Stomach (tissue), 9 donors: ENCODE measurements around the gene CDC14B. TPM values are rescaled to one million over a fixed set of nuclear protein-coding genes. Genes with fewer than 3 reads are reported as not detected.
"Not testable (repeated sequence)": the region's sequence is repeated elsewhere in the genome, so short reads cannot be mapped to it uniquely, and the experiment has no call there.

ENCODE experiments used
- DNase-seq, 2 donors: peaks; one replicate each; pipeline versions ENCODE4 v3.0.0 to v3.0.0-alpha.2; 2013 to 2019
- H3K27ac ChIP-seq, 5 donors: fragments of 200-600 bp in 4 of 5; sonication (generic) in 4 of 5; one replicate each; pipeline ENCODE4 v1.5.1; 2013 to 2019; ENCODE audit warnings: mild to moderate bottlenecking in 1 of 5, moderate library complexity in 1 of 5
- H3K27me3 ChIP-seq, 3 donors: fragments of 200-600 bp; sonication (generic); one replicate each; pipeline ENCODE4 v1.5.1; 2017 to 2019; ENCODE audit warnings: mixed run types in 1 of 3
- H3K36me3 ChIP-seq, 4 donors: fragments of 200-600 bp; sonication (generic); 1 replicate in 3 of 4; 2 replicates in 1 of 4; pipeline ENCODE4 v1.5.1; 2016 to 2019
- H3K4me1 ChIP-seq, 4 donors: fragments of 200-600 bp; sonication (generic); one replicate each; pipeline ENCODE4 v1.5.1; 2016 to 2019
- H3K4me3 ChIP-seq, 4 donors: fragments of 200-600 bp; sonication (generic) in 3 of 4; one replicate each; pipeline ENCODE4 v1.5.1; 2016 to 2019; ENCODE audit warnings: mild to moderate bottlenecking in 1 of 4
- H3K9me3 ChIP-seq, 4 donors: fragments of 200-600 bp; sonication (generic); one replicate each; pipeline ENCODE4 v1.5.1; 2016 to 2019
- CTCF ChIP-seq, 7 experiments: fragments of 450-650 bp in 4 of 7; fragments of 200-600 bp in 3 of 7; sonication (generic) in 3 of 7; IDR thresholded peaks; one replicate each; pipeline ENCODE4 v1.5.1; 2016 to 2019; ENCODE audit warnings: antibody characterized with exemption in 7 of 7, control low read depth in 2 of 7, mild to moderate bottlenecking in 1 of 7
- EP300 ChIP-seq: sonication (generic); formaldehyde crosslinking; IDR thresholded peaks from one replicate; pipeline ENCODE4 v1.6.1; 2017; ENCODE audit warnings: antibody characterized with exemption
- POLR2A ChIP-seq, 4 donors: fragments of 450-650 bp; IDR thresholded peaks; one replicate each; pipeline ENCODE4 v1.6.1; 2016; ENCODE audit warnings: antibody characterized with exemption in 4 of 4, control low read depth in 2 of 4, mild to moderate bottlenecking in 1 of 4, moderate library complexity in 1 of 4
- POLR2AphosphoS5 ChIP-seq, 3 donors: sonication (generic); formaldehyde crosslinking; IDR thresholded peaks; one replicate each; pipeline ENCODE4 v1.6.1; 2016; ENCODE audit warnings: antibody characterized with exemption in 3 of 3
- WGBS, 5 donors: extraction: QIAGEN DNeasy Blood & Tissue Kit in 3 of 5; methylation state at CpG; one replicate each; pipeline versions ENCODE4 v1.1.5 to v1.1.7; 2013 to 2018; 5-methylcytosine and 5-hydroxymethylcytosine counted together
- intact Hi-C: fragments of 100-400 bp; cut with DNase I; formaldehyde crosslinking; loops from one replicate; pipeline ENCODE4 v1.15.1; 2023; ENCODE audit warnings: low total_unique reads
- polyA plus RNA-seq, 3 donors: library from polyadenylated mRNA; stranded (reverse); fragments of 200-250 nt; gene quantifications; one replicate each; pipeline ENCODE4 v1.2.3, GENCODE V29; 2013
- total RNA-seq, 5 donors: library from RNA; depleted of rRNA; stranded (reverse); fragments of >200 nt; gene quantifications; one replicate each; pipeline versions ENCODE4 v1.1.0 to v1.2.3, GENCODE V29; 2014 to 2016
- donor health status: healthy with polysubstance abuse.
- donor health status: Bipolar disorder and iron deficiency.
- donor health status: healthy.

Gene CDC14B
- total and polyA plus RNA-seq, 8 donors = 4.1 to 31.9 (median 17.1) TPM

GRCh38 chr9:96666653-96667362, 47.2 kb upstream of the CDC14B start:
- H3K27ac ChIP-seq, H3K4me1 ChIP-seq, H3K27me3 ChIP-seq, H3K9me3 ChIP-seq, H3K36me3 ChIP-seq, H3K4me3 ChIP-seq: not testable (repeated sequence)
- 60 to 69% (median 65%) methylated on average over 15 of the region's 15 CpGs for WGBS, 5 donors
- intact Hi-C loops = loop anchor here (10.0 kb wide), 1 partner anchor 342 kb away; no protein-coding TSS in a partner anchor
- peak in 1 of 2 donors; percentile 78 for DNase-seq
- peak in 5 of 7 experiments; percentile 59 to 80 (median 74) for TF ChIP-seq CTCF (IDR thresholded peaks at IDR 0.05)

- no peaks in the 10 kb centered on the region for H3K4me1 ChIP-seq
- H3K27ac ChIP-seq = no peak overlapping the region
- DNase-seq = no peak
- intact Hi-C loops = loop anchor here (10.0 kb wide), 1 partner anchor 341 kb away; no protein-coding TSS in a partner anchor
- H3K4me3 ChIP-seq = no peak overlapping the region
- no peaks in the 10 kb centered on the region for H3K9me3 ChIP-seq
- H3K27me3 ChIP-seq = no peaks in the 10 kb centered on the region
- H3K36me3 ChIP-seq = no peaks in the 10 kb centered on the region
- no peak for TF ChIP-seq POLR2A (IDR thresholded peaks at IDR 0.05)
- no peak for TF ChIP-seq CTCF (IDR thresholded peaks at IDR 0.05)
- 74 to 88% (median 86%) methylated on average over 6 of the region's 6 CpGs for WGBS, 5 donors
Observed at GRCh38 chr9:96665789-96666188, 46.1 kb upstream of the CDC14B start.

GRCh38 chr9:96663506-96664120, 44.0 kb upstream of the CDC14B start:
- intact Hi-C loops = loop anchor here (10.0 kb wide), 1 partner anchor 339 kb away; no protein-coding TSS in a partner anchor
- WGBS, 5 donors = 87 to 92% (median 91%) methylated on average over 20 of the region's 20 CpGs
- Histone ChIP-seq H3K4me3 (no peak overlapping the region), H3K9me3 (no peaks in the 10 kb centered on the region), H3K4me1 (no peaks in the 10 kb centered on the region), H3K27me3 (no peaks in the 10 kb centered on the region), H3K36me3 (no peaks in the 10 kb centered on the region), H3K27ac (no peak overlapping the region)
- DNase-seq = no peak
- TF ChIP-seq CTCF (IDR thresholded peaks at IDR 0.05) (no peak), POLR2AphosphoS5 (IDR thresholded peaks at IDR 0.05) (no peak), EP300 (no peak), POLR2A (IDR thresholded peaks at IDR 0.05) (no peak)

- DNase-seq = no peak
- Histone ChIP-seq H3K9me3 (no peaks in the 10 kb centered on the region), H3K4me3 (no peak overlapping the region), H3K27me3 (no peaks in the 10 kb centered on the region), H3K27ac (no peak overlapping the region), H3K36me3 (no peaks in the 10 kb centered on the region), H3K4me1 (peaks cover 0 to 11% (median 4%) of the 10 kb centered on the region in 4 donors)
- TF ChIP-seq POLR2A (IDR thresholded peaks at IDR 0.05) (no peak), CTCF (IDR thresholded peaks at IDR 0.05) (no peak), POLR2AphosphoS5 (IDR thresholded peaks at IDR 0.05) (no peak), EP300 (no peak)
- intact Hi-C loops = loop anchor here (10.0 kb wide), 1 partner anchor 337 kb away; no protein-coding TSS in a partner anchor
- 82 to 92% (median 84%) methylated on average over 3 to 4 of the region's 4 CpGs for whole genome bisulfite sequencing, 5 donors
Observed at GRCh38 chr9:96661711-96662110, 42.1 kb upstream of the CDC14B start.
